Measurements from ENCODE around the gene KLK15. TPM values are rescaled to one million over a fixed set of nuclear protein-coding genes. Genes with fewer than 3 reads are reported as not detected.

Gene KLK15
- total RNA-seq, 1 donor from 2014 or later, result not detected

GRCh38 chr19:50843205-50843604 lies 9.8 kb upstream of the KLK15 start:
- Histone ChIP-seq H3K4me3 (ENCODE audit: low read depth, low read length) (no peak overlapping the region), H3K36me3 (ENCODE audit: control insufficient read depth, insufficient read depth, low read length) (no peaks in the 10 kb centered on the region), H3K27me3 (ENCODE audit: control insufficient read depth, insufficient read depth, low read length) (no peaks in the 10 kb centered on the region)
- TF ChIP-seq, protein P1, sequence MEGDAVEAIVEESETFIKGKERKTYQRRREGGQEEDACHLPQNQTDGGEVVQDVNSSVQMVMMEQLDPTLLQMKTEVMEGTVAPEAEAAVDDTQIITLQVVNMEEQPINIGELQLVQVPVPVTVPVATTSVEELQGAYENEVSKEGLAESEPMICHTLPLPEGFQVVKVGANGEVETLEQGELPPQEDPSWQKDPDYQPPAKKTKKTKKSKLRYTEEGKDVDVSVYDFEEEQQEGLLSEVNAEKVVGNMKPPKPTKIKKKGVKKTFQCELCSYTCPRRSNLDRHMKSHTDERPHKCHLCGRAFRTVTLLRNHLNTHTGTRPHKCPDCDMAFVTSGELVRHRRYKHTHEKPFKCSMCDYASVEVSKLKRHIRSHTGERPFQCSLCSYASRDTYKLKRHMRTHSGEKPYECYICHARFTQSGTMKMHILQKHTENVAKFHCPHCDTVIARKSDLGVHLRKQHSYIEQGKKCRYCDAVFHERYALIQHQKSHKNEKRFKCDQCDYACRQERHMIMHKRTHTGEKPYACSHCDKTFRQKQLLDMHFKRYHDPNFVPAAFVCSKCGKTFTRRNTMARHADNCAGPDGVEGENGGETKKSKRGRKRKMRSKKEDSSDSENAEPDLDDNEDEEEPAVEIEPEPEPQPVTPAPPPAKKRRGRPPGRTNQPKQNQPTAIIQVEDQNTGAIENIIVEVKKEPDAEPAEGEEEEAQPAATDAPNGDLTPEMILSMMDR (IDR thresholded peaks at IDR 0.05; ENCODE audit: insufficient read depth, low read length, poor library complexity, severe bottlenecking), result no peak
- no peak for DNase-seq (ENCODE audit: low read depth)

DNA sequence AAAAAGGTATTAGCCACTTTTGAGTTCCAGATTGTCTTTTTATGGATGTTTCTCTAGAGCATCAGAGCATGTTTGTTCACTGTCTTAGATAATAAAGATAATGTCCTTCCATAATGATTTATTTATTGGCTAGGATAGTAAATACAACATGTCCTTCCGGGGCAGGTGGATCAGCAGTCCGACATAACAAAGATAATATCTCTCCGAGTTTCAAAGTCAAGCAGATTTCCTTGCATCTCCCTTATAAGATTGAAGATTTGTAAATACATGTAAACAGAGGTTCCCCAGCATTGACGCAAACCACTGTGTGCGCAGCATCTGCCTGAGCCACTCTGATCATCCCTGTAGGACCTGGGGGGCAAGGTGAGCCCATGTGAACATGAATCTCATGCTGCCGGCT lies 8.8 kb upstream of the KLK15 start:
- no peak for DNase-seq (ENCODE audit: low read depth)
- Histone ChIP-seq H3K27me3 (ENCODE audit: control insufficient read depth, insufficient read depth, low read length) (no peaks in the 10 kb centered on the region), H3K4me3 (ENCODE audit: low read depth, low read length) (no peak overlapping the region), H3K36me3 (ENCODE audit: control insufficient read depth, insufficient read depth, low read length) (no peaks in the 10 kb centered on the region)
- TF ChIP-seq, protein P1 (IDR thresholded peaks at IDR 0.05; ENCODE audit: insufficient read depth, low read length, poor library complexity, severe bottlenecking), result no peak

GRCh38 chr19:50839712-50840655 lies 6.6 kb upstream of the KLK15 start:
- TF ChIP-seq, protein P1 (IDR thresholded peaks at IDR 0.05; ENCODE audit: insufficient read depth, low read length, poor library complexity, severe bottlenecking), result no peak
- Histone ChIP-seq H3K4me3 (ENCODE audit: low read depth, low read length) (no peak overlapping the region), H3K27me3 (ENCODE audit: control insufficient read depth, insufficient read depth, low read length) (peaks cover 4% of the 10 kb centered on the region), H3K36me3 (ENCODE audit: control insufficient read depth, insufficient read depth, low read length) (no peaks in the 10 kb centered on the region)
- DNase-seq (ENCODE audit: low read depth), result no peak

DNA sequence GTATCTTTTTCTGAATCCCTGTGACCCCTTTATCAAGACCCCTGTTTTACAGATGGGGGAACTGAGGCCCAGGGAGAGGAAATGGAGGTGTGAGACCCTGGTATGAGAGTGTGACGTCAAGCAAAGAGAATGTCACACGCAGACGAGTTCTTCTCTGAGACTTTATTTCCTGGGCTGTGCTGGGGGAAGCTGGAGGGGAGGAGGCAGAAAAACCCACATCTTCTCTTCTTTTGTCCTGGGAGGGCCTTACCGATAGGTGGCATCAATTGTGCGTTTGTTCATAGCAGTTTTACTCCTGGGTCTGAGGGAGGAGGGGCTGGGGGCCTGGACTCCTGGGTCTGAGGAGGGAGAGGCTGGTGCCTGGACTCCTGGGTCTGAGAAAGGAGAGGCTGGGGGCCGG lies 4.9 kb upstream of the KLK15 start:
- Histone ChIP-seq H3K4me3 (ENCODE audit: low read depth, low read length) (no peak overlapping the region), H3K27me3 (ENCODE audit: control insufficient read depth, insufficient read depth, low read length) (peaks cover 4% of the 10 kb centered on the region), H3K36me3 (ENCODE audit: control insufficient read depth, insufficient read depth, low read length) (no peaks in the 10 kb centered on the region)
- TF ChIP-seq, protein P1 (IDR thresholded peaks at IDR 0.05; ENCODE audit: insufficient read depth, low read length, poor library complexity, severe bottlenecking), result peak; percentile 9
- DNase-seq (ENCODE audit: low read depth), result no peak

GRCh38 chr19:50837300-50837699 lies 3.9 kb upstream of the KLK15 start:
- DNase-seq (ENCODE audit: low read depth), result no peak
- TF ChIP-seq, protein P1 (IDR thresholded peaks at IDR 0.05; ENCODE audit: insufficient read depth, low read length, poor library complexity, severe bottlenecking), result no peak
- no peak overlapping the region for H3K4me3 ChIP-seq (ENCODE audit: low read depth, low read length)
- peaks cover 4% of the 10 kb centered on the region for H3K27me3 ChIP-seq (ENCODE audit: control insufficient read depth, insufficient read depth, low read length)
- no peaks in the 10 kb centered on the region for H3K36me3 ChIP-seq (ENCODE audit: control insufficient read depth, insufficient read depth, low read length)

All from kidney epithelial cell (primary cell).